ENCODE data around the gene RAB25. TPM values are rescaled to one million over a fixed set of nuclear protein-coding genes. Genes with fewer than 3 reads are reported as not detected.

The RAB25 gene
- total RNA-seq, 4 donors from 2014 or later = 211 to 281 (median 251) TPM

- H3K4me3 ChIP-seq (ENCODE audit: low read depth, poor library complexity, severe bottlenecking) = peak overlapping the region; percentile 4
- TF ChIP-seq, protein P1, sequence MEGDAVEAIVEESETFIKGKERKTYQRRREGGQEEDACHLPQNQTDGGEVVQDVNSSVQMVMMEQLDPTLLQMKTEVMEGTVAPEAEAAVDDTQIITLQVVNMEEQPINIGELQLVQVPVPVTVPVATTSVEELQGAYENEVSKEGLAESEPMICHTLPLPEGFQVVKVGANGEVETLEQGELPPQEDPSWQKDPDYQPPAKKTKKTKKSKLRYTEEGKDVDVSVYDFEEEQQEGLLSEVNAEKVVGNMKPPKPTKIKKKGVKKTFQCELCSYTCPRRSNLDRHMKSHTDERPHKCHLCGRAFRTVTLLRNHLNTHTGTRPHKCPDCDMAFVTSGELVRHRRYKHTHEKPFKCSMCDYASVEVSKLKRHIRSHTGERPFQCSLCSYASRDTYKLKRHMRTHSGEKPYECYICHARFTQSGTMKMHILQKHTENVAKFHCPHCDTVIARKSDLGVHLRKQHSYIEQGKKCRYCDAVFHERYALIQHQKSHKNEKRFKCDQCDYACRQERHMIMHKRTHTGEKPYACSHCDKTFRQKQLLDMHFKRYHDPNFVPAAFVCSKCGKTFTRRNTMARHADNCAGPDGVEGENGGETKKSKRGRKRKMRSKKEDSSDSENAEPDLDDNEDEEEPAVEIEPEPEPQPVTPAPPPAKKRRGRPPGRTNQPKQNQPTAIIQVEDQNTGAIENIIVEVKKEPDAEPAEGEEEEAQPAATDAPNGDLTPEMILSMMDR (IDR thresholded peaks at IDR 0.05) = no peak
- no peak for TF ChIP-seq POLR2A (IDR thresholded peaks at IDR 0.05)
- intact Hi-C loops (cut with DNase I; ENCODE audit: low total_unique reads) = no loop called here
- peak in 1 of 2 donors; percentile 95 for DNase-seq (ENCODE audit: low spot score in 2 of 2)
- WGBS, 2 donors = 6 to 8% methylated on average over 8 of the region's 8 CpGs
These were observed 57.4 kb downstream of the RAB25 start for GRCh38 chr1:156118177-156118868.

GRCh38 chr1:156119503-156120209 lies 58.7 kb downstream of the RAB25 start:
- intact Hi-C loops (cut with DNase I; ENCODE audit: low total_unique reads) = no loop called here
- H3K4me3 ChIP-seq (ENCODE audit: low read depth, poor library complexity, severe bottlenecking) = no peak overlapping the region
- TF ChIP-seq, protein P1 (IDR thresholded peaks at IDR 0.05) = no peak
- no peak for TF ChIP-seq POLR2A (IDR thresholded peaks at IDR 0.05)
- 0 to 7% methylated on average over 3 of the region's 3 CpGs for WGBS, 2 donors
- DNase-seq (ENCODE audit: low spot score in 2 of 2) = no peak

Other genes with a start within 250 kb of the RAB25 start
- gene GON4L, start 203.9 kb upstream of the RAB25 start, total RNA-seq = 10 to 100 TPM; 24.9 to 43.9 (median 33.6) TPM
- 1 to 10 TPM; 1.7 to 4.0 (median 3.5) TPM for gene SYT11, start 201.6 kb upstream of the RAB25 start, total RNA-seq
- gene RIT1, start 149.8 kb upstream of the RAB25 start, total RNA-seq = 10 to 100 TPM; 16.1 to 34.2 (median 24.2) TPM
- gene KHDC4, start 126.7 kb upstream of the RAB25 start, total RNA-seq = 10 to 100 TPM; 32.7 to 96.0 (median 45.5) TPM
- not detected for gene RXFP4, start 119.5 kb upstream of the RAB25 start, total RNA-seq
- gene ARHGEF2, start 82.6 kb upstream of the RAB25 start, total RNA-seq = 10 to 100 TPM; 18.7 to 35.5 (median 28.3) TPM
- 100 to 1,000 TPM; 113 to 215 (median 185) TPM for gene SSR2, start 40.2 kb upstream of the RAB25 start, total RNA-seq
- 10 to 100 TPM; 19.8 to 31.0 (median 26.9) TPM for gene UBQLN4, start 7.4 kb upstream of the RAB25 start, total RNA-seq
- 10 to 100 TPM; 41.8 to 64.5 (median 47.4) TPM for gene LAMTOR2, start 6.4 kb upstream of the RAB25 start, total RNA-seq
- gene MEX3A, start 21.3 kb downstream of the RAB25 start, total RNA-seq = 1 to 10 TPM in 1 of 4 donors, under 1 TPM in 3; 0.21 to 1.1 (median 0.67) TPM
- 100 to 1,000 TPM; 530 to 611 (median 555) TPM for gene LMNA, start 53.6 kb downstream of the RAB25 start, total RNA-seq
- 10 to 100 TPM; 30.5 to 45.4 (median 41.4) TPM for gene SEMA4A, start 92.4 kb downstream of the RAB25 start, total RNA-seq
- gene SLC25A44, start 132.9 kb downstream of the RAB25 start, total RNA-seq = 10 to 100 TPM; 11.3 to 15.3 (median 13.3) TPM
- 10 to 100 TPM; 62.9 to 83.6 (median 71.1) TPM for gene PMF1, start 151.8 kb downstream of the RAB25 start, total RNA-seq
- gene BGLAP, start 181.0 kb downstream of the RAB25 start, total RNA-seq = 1 to 10 TPM in 1 of 4 donors, under 1 TPM in 2, not detected in 1; 0.36 to 3.4 (median 0.69) TPM
- gene PAQR6, start 186.9 kb downstream of the RAB25 start, total RNA-seq = 1 to 10 TPM; 2.0 to 8.4 (median 4.6) TPM
- 10 to 100 TPM; 56.9 to 88.4 (median 61.0) TPM for gene SMG5, start 221.7 kb downstream of the RAB25 start, total RNA-seq
- gene TMEM79, start 223.2 kb downstream of the RAB25 start, total RNA-seq = 100 to 1,000 TPM in 2 of 4 donors, 10 to 100 TPM in 2; 96.9 to 111 (median 101) TPM
- gene GLMP, start 234.5 kb downstream of the RAB25 start, total RNA-seq = 10 to 100 TPM; 21.9 to 49.1 (median 34.5) TPM
- gene VHLL, start 238.1 kb downstream of the RAB25 start, total RNA-seq = not detected

All from lower leg skin (tissue), 4 donors.